Muscle of leg (tissue), 11 donors: ENCODE results near the gene AOC2. TPM values are rescaled to one million over a fixed set of nuclear protein-coding genes. Genes with fewer than 3 reads are reported as not detected.
"Not testable (repeated sequence)": the region's sequence is repeated elsewhere in the genome, so short reads cannot be mapped to it uniquely, and the experiment has no call there.

ENCODE experiments used
- DNase-seq: peaks from one replicate; pipeline ENCODE4 v3.0.0; 2013
- H3K27ac ChIP-seq: one replicate; pipeline ENCODE4 v1.5.1; 2013; ENCODE audit warnings: mild to moderate bottlenecking, low read length, control low read depth
- H3K27me3 ChIP-seq: one replicate; pipeline ENCODE4 v1.6.1; 2013; ENCODE audit warnings: low read length; ENCODE audit not compliant: control insufficient read depth, insufficient read depth
- H3K36me3 ChIP-seq: one replicate; pipeline ENCODE4 v1.6.1; 2013; ENCODE audit warnings: low read length; ENCODE audit not compliant: control insufficient read depth, insufficient read depth
- H3K4me1 ChIP-seq: one replicate; pipeline ENCODE4 v1.6.1; 2013; ENCODE audit warnings: low read length; ENCODE audit not compliant: control insufficient read depth, insufficient read depth
- H3K4me3 ChIP-seq: one replicate; pipeline ENCODE4 v1.5.1; 2013; ENCODE audit warnings: low read length, control low read depth
- H3K9me3 ChIP-seq: replicated peaks from 2 replicates; pipeline ENCODE4 v1.6.1; 2013; ENCODE audit warnings: low read depth, low read length; ENCODE audit not compliant: control insufficient read depth
- WGBS: methylation state at CpG from one replicate; pipeline ENCODE4 v1.1.5; 2013; ENCODE audit warnings: missing lambda C conversion rate; ENCODE audit not compliant: insufficient coverage; 5-methylcytosine and 5-hydroxymethylcytosine counted together
- polyA plus RNA-seq, 8 donors: library from polyadenylated mRNA; unstranded; fragments of 120-200 nt; gene quantifications; one replicate each; pipeline versions ENCODE4 v1.2.1 to v1.2.3, GENCODE V29; 2013; ENCODE audit warnings: inconsistent platforms in 1 of 8, low replicate concordance in 1 of 8; ENCODE audit not compliant: insufficient read length in 8 of 8, insufficient read depth in 1 of 8
- total RNA-seq: library from RNA; stranded (reverse); fragments of 120-200 nt; gene quantifications from one replicate; pipeline ENCODE4 v1.2.4, GENCODE V29; 2013

The AOC2 gene
- total and polyA plus RNA-seq, 9 donors = 0.41 to 1.2 (median 0.83) TPM

DNA sequence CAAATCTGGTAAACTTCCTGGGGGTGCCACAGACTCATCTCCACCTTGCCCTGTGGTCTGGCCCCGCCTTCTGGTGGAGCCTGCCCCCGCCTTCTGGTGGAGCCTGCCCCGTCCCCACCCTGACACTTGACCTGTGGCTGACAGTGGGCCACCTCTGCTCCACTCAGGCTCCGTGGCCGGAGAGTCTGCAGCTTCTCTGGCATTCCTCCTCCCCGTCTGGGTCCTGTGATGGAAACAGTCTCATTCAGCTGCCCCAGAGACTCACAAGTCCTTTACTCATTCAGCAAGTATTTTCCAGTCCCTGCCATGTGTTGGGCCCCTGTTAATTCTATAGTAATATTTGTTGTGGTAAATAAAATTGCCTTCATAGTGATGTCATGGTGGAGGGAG, 35.2 kb downstream of the AOC2 start:
- peak; percentile 50 for DNase-seq
- Histone ChIP-seq H3K9me3 (no peaks in the 10 kb centered on the region), H3K4me1 (peaks cover 4% of the 10 kb centered on the region), H3K27ac (no peak overlapping the region), H3K4me3 (no peak overlapping the region), H3K27me3 (peaks cover 16% of the 10 kb centered on the region), H3K36me3 (no peaks in the 10 kb centered on the region)
- 19% methylated on average over 5 of the region's 6 CpGs for WGBS

DNA sequence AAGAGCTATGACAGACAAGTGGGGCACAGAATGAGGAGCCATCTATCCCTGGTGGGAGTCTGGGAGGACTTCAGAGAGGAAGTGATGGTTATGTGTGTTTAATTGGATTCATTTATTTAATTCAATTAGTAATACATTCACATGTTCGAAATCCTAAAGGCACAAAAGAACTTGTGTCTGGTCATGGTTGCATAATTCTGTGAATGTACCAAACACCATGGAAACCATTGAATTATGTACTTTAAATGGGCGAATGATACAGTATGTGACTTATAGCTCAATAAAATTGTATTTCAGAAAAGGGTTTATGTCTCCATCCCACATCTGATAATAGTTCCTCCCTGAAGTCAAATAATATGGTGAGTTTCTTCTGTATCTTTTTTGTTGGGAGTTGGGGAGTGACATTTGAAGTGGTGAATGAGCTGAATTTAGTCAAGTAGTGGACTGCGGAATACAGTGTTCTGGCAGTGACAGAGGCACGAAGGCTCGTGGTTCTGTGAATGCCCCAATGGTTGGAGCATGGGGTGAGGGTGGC, 36.5 kb downstream of the AOC2 start:
- WGBS = 72% methylated on average over 3 of the region's 5 CpGs
- Histone ChIP-seq H3K4me3 (no peak overlapping the region), H3K4me1 (peaks cover 4% of the 10 kb centered on the region), H3K27ac (no peak overlapping the region), H3K27me3 (peaks cover 16% of the 10 kb centered on the region), H3K36me3 (no peaks in the 10 kb centered on the region), H3K9me3 (no peaks in the 10 kb centered on the region)
- DNase-seq = no peak

DNA sequence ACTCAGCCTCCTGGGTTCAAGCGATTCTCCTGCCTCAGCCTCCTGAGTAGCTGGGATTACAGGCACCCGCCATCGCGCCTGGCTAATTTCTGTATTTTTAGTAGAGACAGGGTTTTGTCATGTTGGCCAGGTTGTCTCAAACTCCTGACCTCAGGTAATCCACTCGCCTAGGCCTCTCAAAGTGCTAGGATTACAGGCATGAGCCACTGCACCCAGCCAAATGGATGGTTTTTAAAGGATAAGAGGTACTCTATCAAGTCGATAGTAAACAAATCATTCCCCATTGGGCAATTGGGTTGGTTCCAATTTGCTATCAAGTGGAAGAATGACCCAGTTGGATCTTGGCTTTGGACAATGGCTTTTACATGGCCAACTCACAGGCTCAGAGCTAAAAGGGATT, 37.3 kb downstream of the AOC2 start:
- H3K4me1 ChIP-seq, H3K27ac ChIP-seq, H3K36me3 ChIP-seq, DNase-seq, H3K9me3 ChIP-seq, H3K4me3 ChIP-seq: not testable (repeated sequence)
- 82% methylated on average over 2 of the region's 6 CpGs for WGBS
- peaks cover 16% of the 10 kb centered on the region for H3K27me3 ChIP-seq

DNA sequence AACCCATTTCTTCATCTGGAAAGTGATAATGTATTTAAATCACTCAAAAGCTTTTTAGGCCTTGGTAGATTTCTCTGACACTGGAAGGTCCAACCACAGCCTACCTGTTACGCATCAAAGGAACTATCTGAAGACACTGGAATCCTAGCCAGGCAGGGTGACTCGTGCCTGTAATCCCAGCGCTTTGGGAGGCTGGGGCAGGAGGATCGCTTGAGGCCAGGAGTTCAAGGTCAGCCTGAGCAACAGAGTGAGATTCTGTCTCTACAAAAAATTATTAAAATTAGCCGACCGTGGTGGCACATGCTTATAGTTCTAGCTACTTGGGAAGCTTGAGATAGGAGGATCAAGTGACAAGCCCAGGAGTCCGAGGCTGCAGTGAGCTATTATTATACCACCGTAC, 37.8 kb downstream of the AOC2 start:
- Histone ChIP-seq H3K27me3 (peaks cover 16% of the 10 kb centered on the region), H3K4me1 (peaks cover 7% of the 10 kb centered on the region), H3K27ac (no peak overlapping the region), H3K36me3 (no peaks in the 10 kb centered on the region), H3K9me3 (no peaks in the 10 kb centered on the region), H3K4me3 (no peak overlapping the region)
- no peak for DNase-seq
- WGBS = 95% methylated on average over 6 of the region's 8 CpGs

DNA sequence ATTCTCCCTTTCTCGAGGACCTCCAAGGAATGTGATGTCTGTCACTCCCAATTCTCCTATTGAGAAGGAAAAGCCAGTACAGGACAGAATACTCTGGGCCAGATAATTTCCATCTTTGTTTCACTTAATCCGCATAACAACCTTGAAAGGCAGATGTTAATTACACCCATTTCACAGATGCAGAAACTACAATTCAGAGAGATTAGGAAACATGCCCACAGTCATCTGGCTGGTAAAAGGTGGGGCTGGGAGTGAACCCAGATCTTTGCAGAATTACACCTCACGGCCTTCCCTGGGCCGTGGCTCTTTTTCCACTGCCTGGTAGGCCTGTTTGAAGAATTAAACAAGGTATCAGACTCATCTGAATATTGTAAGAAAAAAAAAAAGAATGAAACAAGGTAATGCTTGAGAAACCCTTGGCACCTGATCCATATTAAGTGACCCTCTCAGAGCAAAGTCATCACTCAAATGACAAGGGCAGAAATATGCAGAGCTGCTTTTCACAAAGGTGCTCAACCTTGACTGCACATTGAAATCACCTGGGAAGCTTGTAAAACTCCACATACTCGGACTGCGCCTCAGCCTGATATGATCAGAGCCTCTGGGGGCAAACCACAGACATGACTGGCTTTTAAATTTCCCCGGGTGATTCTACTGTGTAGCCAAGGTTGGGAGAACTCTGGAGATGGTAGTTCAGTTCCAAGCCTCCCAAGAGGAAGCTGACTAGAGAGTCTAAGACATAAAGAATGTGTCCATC, 39.6 kb downstream of the AOC2 start:
- Histone ChIP-seq H3K27ac (no peak overlapping the region), H3K4me1 (peaks cover 7% of the 10 kb centered on the region), H3K9me3 (no peaks in the 10 kb centered on the region), H3K27me3 (peaks cover 4% of the 10 kb centered on the region), H3K4me3 (no peak overlapping the region), H3K36me3 (no peaks in the 10 kb centered on the region)
- 100% methylated on average over 1 of the region's 7 CpGs for WGBS
- DNase-seq = no peak

DNA sequence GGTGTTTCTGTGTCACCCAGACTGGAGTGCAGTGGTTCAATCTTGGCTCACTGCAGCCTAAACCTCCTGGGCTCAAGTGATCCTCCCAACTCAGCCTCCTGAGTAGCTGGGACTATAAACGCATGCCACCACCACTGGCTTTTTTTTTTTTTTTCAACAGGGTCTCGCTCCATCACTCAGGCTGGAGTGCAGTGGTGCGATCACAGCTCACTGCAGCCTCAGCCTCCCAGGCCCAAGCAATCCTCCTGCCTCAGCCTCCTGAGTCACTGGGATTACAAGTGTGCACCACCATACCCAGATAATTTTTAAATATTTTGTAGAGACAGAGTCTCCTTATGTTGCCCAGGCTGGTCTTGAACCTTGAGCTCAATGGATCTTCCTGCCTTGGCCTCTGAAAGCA, 41.4 kb downstream of the AOC2 start:
- not testable (repeated sequence) for DNase-seq, H3K4me1 ChIP-seq, H3K36me3 ChIP-seq, H3K4me3 ChIP-seq, H3K27ac ChIP-seq, H3K9me3 ChIP-seq, H3K27me3 ChIP-seq
- 75% methylated on average over 1 of the region's 3 CpGs for WGBS

DNA sequence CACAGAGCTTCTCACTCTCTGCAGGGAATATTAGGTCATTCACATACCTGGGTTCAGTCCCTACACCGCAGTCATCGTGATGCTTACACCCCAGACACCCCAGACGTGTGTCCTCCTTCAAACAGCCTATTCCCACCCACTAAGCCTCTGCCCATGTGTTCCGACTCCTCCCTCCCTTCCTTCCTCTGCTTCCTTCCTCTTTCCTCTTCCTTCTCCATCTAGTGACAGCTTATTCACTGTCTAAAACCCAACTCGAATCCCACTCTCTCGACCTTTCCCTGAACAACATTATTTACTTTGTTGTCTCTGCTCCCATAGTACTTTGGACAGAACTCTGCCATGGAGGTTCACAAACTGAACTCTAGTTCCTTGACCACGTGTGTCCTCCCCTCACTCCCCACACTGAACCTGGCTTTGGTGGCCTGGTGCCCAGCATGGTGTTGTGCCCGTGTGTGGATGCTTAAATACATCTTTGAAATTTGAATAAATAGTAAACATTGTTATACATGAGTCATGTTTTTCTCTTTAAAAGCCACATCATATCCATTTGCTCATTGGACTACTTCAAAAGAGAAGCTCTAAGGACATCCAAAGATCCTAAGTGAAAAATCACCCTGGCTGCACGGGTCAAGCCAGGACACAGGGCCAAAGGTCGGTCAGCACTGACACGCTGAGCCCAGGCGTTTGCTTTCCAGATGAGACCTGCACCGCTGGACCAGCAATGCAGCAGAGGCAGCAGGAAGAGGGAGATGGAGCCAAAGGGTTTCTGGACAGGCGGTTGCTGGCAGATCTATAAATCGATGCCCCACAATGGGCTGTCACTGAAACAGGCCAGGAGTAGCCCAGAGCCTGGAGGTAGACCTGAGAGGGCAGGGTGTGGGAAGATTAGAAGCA, 42.1 kb downstream of the AOC2 start:
- no peaks in the 10 kb centered on the region for H3K27me3 ChIP-seq
- no peak overlapping the region for H3K27ac ChIP-seq
- H3K4me3 ChIP-seq = no peak overlapping the region
- H3K36me3 ChIP-seq = no peaks in the 10 kb centered on the region
- WGBS = 49% methylated on average over 13 of the region's 15 CpGs
- no peaks in the 10 kb centered on the region for H3K9me3 ChIP-seq
- H3K4me1 ChIP-seq = peaks cover 7% of the 10 kb centered on the region
- DNase-seq = peak; percentile 38

DNA sequence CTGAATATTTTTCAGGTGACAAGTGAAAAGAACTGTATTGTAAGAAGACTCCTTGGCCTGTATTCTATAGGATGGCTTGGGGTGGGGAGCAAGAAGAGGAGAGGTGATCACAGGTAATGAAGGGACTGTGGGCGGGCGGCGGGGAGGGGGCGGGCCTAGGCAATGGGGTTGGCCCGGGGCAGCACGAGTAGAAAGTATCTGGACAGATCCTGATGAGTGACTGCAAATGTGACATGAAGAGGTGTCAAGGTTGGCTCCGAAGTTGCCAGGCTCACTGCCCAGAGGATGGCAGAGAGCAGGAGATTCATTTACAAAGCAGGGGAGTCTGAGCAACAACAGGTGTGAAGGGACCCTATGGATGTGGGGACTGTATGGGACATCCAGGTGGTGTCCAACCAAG, 45.4 kb downstream of the AOC2 start:
- peaks cover 30% of the 10 kb centered on the region for H3K4me1 ChIP-seq
- WGBS = 88% methylated on average over 7 of the region's 7 CpGs
- H3K27me3 ChIP-seq = no peaks in the 10 kb centered on the region
- no peaks in the 10 kb centered on the region for H3K9me3 ChIP-seq
- no peak overlapping the region for H3K4me3 ChIP-seq
- H3K27ac ChIP-seq = no peak overlapping the region
- no peaks in the 10 kb centered on the region for H3K36me3 ChIP-seq
- no peak for DNase-seq

DNA sequence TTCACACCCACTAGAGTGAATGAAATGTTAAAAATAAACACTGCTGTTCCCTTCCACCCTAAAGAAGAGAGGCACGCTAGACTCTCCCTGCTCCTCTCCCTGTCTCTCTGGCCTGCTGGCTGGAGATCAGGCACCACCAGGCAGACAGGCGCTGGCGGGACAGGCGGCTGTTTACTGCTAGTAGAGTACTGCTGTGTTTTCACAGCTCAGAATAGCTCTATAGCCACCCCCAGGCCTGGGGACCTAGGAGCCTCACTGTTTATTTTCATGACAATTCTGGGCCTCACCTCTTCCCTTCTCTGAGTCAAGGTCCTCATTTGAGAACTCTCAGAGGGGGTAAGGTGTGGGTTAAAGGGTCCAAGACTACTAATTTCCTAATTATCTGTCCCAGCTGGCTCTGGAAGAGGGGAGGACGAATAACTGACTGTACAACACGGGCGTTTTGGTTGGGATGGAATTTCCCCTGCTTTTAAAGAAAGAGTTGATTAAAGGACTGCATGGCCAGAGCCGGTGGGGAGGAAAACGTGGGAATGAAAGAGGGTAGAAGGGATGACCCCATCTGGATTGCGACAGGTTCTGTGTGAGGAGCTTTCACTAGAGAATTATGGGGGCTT, 47.3 kb downstream of the AOC2 start:
- Histone ChIP-seq H3K4me3 (no peak overlapping the region), H3K4me1 (peaks cover 30% of the 10 kb centered on the region), H3K36me3 (no peaks in the 10 kb centered on the region), H3K27ac (peak overlapping the region; percentile 79), H3K27me3 (no peaks in the 10 kb centered on the region), H3K9me3 (no peaks in the 10 kb centered on the region)
- peak; percentile 52 for DNase-seq
- WGBS = 24% methylated on average over 10 of the region's 10 CpGs

DNA sequence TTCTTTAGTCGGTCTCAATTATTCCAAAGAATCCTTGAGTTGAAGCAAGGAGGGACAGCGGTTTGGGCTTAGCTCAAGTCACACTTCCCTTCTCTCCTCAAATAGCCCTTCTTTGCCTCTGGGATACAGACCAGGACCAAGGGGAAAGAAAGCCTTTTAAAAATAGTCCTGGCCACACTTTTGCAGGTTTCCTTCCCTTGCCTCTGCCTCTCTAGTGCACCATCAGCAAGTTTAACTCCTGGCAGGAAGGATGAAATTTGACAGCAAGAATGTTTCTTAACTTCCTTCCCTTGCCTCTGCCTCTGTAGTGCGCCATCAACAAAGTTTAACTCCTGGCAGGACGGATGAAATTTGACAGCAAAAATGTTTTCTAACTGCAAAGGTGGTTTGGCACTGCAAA, 49.0 kb downstream of the AOC2 start:
- peak; percentile 84 for DNase-seq
- Histone ChIP-seq H3K4me3 (no peak overlapping the region), H3K27me3 (no peaks in the 10 kb centered on the region), H3K27ac (peak overlapping the region; percentile 67), H3K9me3 (no peaks in the 10 kb centered on the region), H3K36me3 (no peaks in the 10 kb centered on the region), H3K4me1 (peaks cover 27% of the 10 kb centered on the region)
- WGBS = no CpG with 5 or more reads among the region's 4 CpGs
